Measurements from ENCODE around the gene GNG5. TPM values are rescaled to one million over a fixed set of nuclear protein-coding genes. Genes with fewer than 3 reads are reported as not detected.
A peak's percentile ranks its signal among the peaks of the same experiment; 100 is the strongest.

The GNG5 gene
- total and polyA plus RNA-seq, 2 donors (not counting 3 experiments of a cell fraction or from before 2014, with no cell fraction given), result 145 to 175 TPM

GRCh38 chr1:84502927-84503326 is 3.5 kb downstream of the GNG5 start:
- DNase-seq (ENCODE audit: low read depth, low spot score) (no peak), FAIRE-seq (no peak)
- H3K9ac ChIP-seq (replicated peaks; ENCODE audit: extremely low read depth, insufficient read depth, low read length), result no peak overlapping the region
- TF ChIP-seq JUN (IDR thresholded peaks at IDR 0.05; ENCODE audit: borderline replicate concordance, insufficient read depth, insufficient read length, low read depth) (no peak), MYC (IDR thresholded peaks at IDR 0.05; ENCODE audit: low read depth, low read length) (no peak), EZH2 (IDR thresholded peaks at IDR 0.05; ENCODE audit: borderline replicate concordance, low read depth, low read length, severe bottlenecking) (no peak), POLR2AphosphoS5 (IDR thresholded peaks at IDR 0.05; ENCODE audit: insufficient read depth, low read depth, low read length) (no peak), MAX (IDR thresholded peaks at IDR 0.05; ENCODE audit: insufficient read depth, insufficient read length) (no peak), CTCF (IDR thresholded peaks at IDR 0.05; ENCODE audit: extremely low read depth in 1 of 2, insufficient read depth in 1 of 2, low read depth in 1 of 2, low read length in 2 of 2) (no peak)
- H3K9me3 ChIP-seq (replicated peaks; ENCODE audit: control insufficient read depth, insufficient read depth, low read length), result no peaks in the 10 kb centered on the region
- peaks cover 0 to 13% of the 10 kb centered on the region in 2 experiments for H3K36me3 ChIP-seq (ENCODE audit: control insufficient read depth in 2 of 2, extremely low read depth in 1 of 2, insufficient read depth in 2 of 2, low read length in 2 of 2)
- CTCF ChIA-PET, result interaction anchor here (0.9 to 4.4 kb wide), 4 partner anchors 12 to 269 kb away, joined by 3 to 37 read pairs (median 5); no protein-coding TSS in a partner anchor
- H3K79me2 ChIP-seq (ENCODE audit: control insufficient read depth, insufficient read depth, low read length), result peaks cover 66% of the 10 kb centered on the region
- no peaks in the 10 kb centered on the region for H3K27me3 ChIP-seq (ENCODE audit: control insufficient read depth in 2 of 2, insufficient read depth in 2 of 2, low read length in 2 of 2)
- H3K27ac ChIP-seq (ENCODE audit: insufficient read depth, low read depth, low read length), result no peak overlapping the region
- POLR2A ChIA-PET, result interaction anchor here (1.5 kb wide), 1 partner anchor 71 kb away, joined by 4 read pairs; the partner anchor contains the start of gene CTBS
- H3K4me2 ChIP-seq (ENCODE audit: insufficient read depth, low read length), result peak overlapping the region; percentile 100
- intact Hi-C loops (cut with micrococcal nuclease) (loop anchor here (10.0 kb wide), 1 partner anchor 772 kb away; the partner anchor contains the start of gene BCL10), dilution Hi-C loops (cut with MboI; ENCODE audit: extremely low pct_ligation_motif_present, low sequenced_read_pairs) (no loop called here)
- peaks cover 25% of the 10 kb centered on the region for H3K4me1 ChIP-seq (ENCODE audit: control insufficient read depth, extremely low read depth, insufficient read depth, low read length)
- no peaks in the 10 kb centered on the region for H3K9me1 ChIP-seq (replicated peaks; ENCODE audit: control insufficient read depth, extremely low read depth, insufficient read depth, low read length)
- H3K4me3 ChIP-seq (replicated peaks in 1 of 3; ENCODE audit: insufficient read depth in 1 of 3, low read depth in 1 of 3, low read length in 3 of 3), result no peak overlapping the region
- peaks cover 3% of the 10 kb centered on the region for H4K20me1 ChIP-seq (replicated peaks; ENCODE audit: control insufficient read depth, extremely low read depth, insufficient read depth, low read length)
- BruUV-seq (replicated peaks), result no TSS peak
- no peak overlapping the region for H2AFZ ChIP-seq (ENCODE audit: low read depth, low read length)
